GM23248 (cell line): ENCODE data around the gene LARP7. TPM values are rescaled to one million over a fixed set of nuclear protein-coding genes. Genes with fewer than 3 reads are reported as not detected.
A peak's percentile ranks its signal among the peaks of the same experiment; 100 is the strongest.

Experiments used
- DNase-seq: peaks from one replicate; pipeline ENCODE4 v3.0.0-alpha.2; 2015
- H2AFZ ChIP-seq: fragments of 200-600 bp; sonication (generic); 2 replicates; pipeline ENCODE4 v1.6.1; 2016; ENCODE audit warnings: antibody characterized with exemption
- H3F3A ChIP-seq: fragments of 200-600 bp; sonication (generic); 2 replicates; pipeline ENCODE4 v1.6.1; 2016; ENCODE audit warnings: mild to moderate bottlenecking, antibody characterized with exemption, mixed run types; ENCODE audit not compliant: insufficient read depth
- H3K27ac ChIP-seq: fragments of 200-600 bp; sonication (generic); 2 replicates; pipeline ENCODE4 v1.5.1; 2016; ENCODE audit warnings: mild to moderate bottlenecking
- H3K27me3 ChIP-seq: fragments of 200-600 bp; sonication (generic); replicated peaks from 2 replicates; pipeline ENCODE4 v1.6.1; 2016; ENCODE audit warnings: mild to moderate bottlenecking; ENCODE audit not compliant: insufficient read depth
- H3K36me3 ChIP-seq: fragments of 200-600 bp; sonication (generic); 2 replicates; pipeline ENCODE4 v1.6.1; 2016; ENCODE audit warnings: low read depth, mild to moderate bottlenecking
- H3K4me1 ChIP-seq: fragments of 200-600 bp; sonication (generic); 2 replicates; pipeline ENCODE4 v1.6.1; 2016; ENCODE audit warnings: mild to moderate bottlenecking; ENCODE audit not compliant: insufficient read depth
- H3K4me2 ChIP-seq: fragments of 200-600 bp; sonication (generic); one replicate; pipeline ENCODE4 v1.6.1; 2016; ENCODE audit warnings: mild to moderate bottlenecking; ENCODE audit not compliant: unreplicated experiment
- H3K4me3 ChIP-seq: fragments of 200-600 bp; sonication (generic); 2 replicates; pipeline ENCODE4 v1.5.1; 2016; ENCODE audit warnings: mild to moderate bottlenecking
- H3K79me2 ChIP-seq: fragments of 200-600 bp; sonication (generic); 2 replicates; pipeline ENCODE4 v1.6.1; 2016; ENCODE audit warnings: mild to moderate bottlenecking; ENCODE audit not compliant: insufficient read depth
- H3K9ac ChIP-seq: fragments of 200-600 bp; sonication (generic); 2 replicates; pipeline ENCODE4 v1.6.1; 2016; ENCODE audit warnings: mild to moderate bottlenecking
- H3K9me2 ChIP-seq: fragments of 200-600 bp; sonication (generic); 2 replicates; pipeline ENCODE4 v1.6.1; 2016; ENCODE audit warnings: mixed run types, mild to moderate bottlenecking, moderate library complexity; ENCODE audit not compliant: insufficient read depth
- H3K9me3 ChIP-seq: fragments of 200-600 bp; sonication (generic); one replicate; pipeline ENCODE4 v1.6.1; 2017; ENCODE audit warnings: low read depth
- H4K20me1 ChIP-seq: fragments of 200-600 bp; sonication (generic); 2 replicates; pipeline ENCODE4 v1.6.0; 2016; ENCODE audit not compliant: insufficient read depth
- EZH2 ChIP-seq: fragments of 200-600 bp; sonication (generic); IDR thresholded peaks from 2 replicates; pipeline ENCODE4 v1.6.1; 2018; ENCODE audit warnings: antibody characterized with exemption, mild to moderate bottlenecking; ENCODE audit not compliant: insufficient read depth, poor library complexity, severe bottlenecking
- EZH2phosphoT487 ChIP-seq: fragments of 200-600 bp; sonication (generic); IDR thresholded peaks from 2 replicates; pipeline ENCODE4 v1.6.1; 2018; ENCODE audit warnings: antibody characterized with exemption, moderate library complexity, mild to moderate bottlenecking, low read depth; ENCODE audit not compliant: insufficient read depth
- WGBS, 2 experiments: methylation state at CpG; one replicate each; pipeline ENCODE4 v1.1.6; 2015 to 2017; ENCODE audit warnings: low lambda C conversion rate in 2 of 2, low coverage in 1 of 2; ENCODE audit errors: missing lambda C conversion rate in 2 of 2; 5-methylcytosine and 5-hydroxymethylcytosine counted together
- in situ Hi-C: fragments of 300-500 bp; cut with MboI; formaldehyde crosslinking; loops from 2 replicates; pipeline ENCODE4 v1.15.0; 2020
- polyA plus RNA-seq: library from polyadenylated mRNA; unstranded; fragments of >200 nt; fragmentation: Nextera tagmentation; extraction: Ambion mirVana; gene quantifications from 2 replicates; pipeline ENCODE4 v1.2.1, GENCODE V29; 2016
- total RNA-seq: library from RNA; depleted of rRNA; stranded (reverse); fragments of >200 nt; shearing (Covaris generic); gene quantifications from 2 replicates; pipeline ENCODE4 v1.2.3, GENCODE V29; 2014

LARP7 gene
- total and polyA plus RNA-seq, 2 experiments from 2014 or later: 22.8 to 42.2 TPM

DNA sequence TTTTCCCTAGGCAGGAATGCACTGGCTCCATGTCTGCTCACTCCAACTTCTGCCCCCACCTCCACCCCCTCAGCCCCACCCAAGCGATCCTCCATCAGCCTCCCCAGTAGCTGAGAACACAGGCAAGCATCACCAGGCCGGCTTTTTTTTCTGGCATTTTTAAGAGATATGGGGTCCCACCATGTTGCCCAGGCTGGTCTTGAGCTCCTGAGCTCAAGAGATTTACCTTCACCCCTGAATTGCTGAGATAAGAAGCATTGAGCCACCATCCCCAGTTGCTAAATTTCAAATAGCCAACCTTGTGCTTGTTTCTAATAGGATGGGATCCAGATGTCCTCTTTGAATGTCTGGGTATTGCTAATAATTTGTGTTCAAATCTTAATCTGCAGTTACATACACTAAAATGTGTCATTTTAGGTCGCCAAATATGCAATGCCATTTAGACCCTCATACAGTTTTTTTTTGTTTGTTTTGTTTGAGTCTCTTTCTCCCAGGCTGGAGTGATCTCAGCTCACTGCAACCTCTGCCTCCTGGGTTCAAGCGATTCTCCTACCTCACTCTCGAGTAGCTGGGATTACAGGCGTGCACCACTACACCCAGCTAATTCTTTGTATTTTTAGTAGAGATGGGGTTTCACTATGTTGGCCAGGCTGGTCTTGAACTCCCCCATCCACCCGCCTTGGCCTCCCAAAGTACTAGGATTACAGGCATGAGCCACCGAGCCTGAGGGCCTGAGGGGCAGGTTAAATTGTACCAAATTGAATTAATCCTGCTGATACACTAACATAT is 8.8 kb downstream of the LARP7 start:
- Histone ChIP-seq H3K4me1 (no peaks in the 10 kb centered on the region), H3K9me3 (no peaks in the 10 kb centered on the region), H3K4me2 (no peak overlapping the region), H3K27ac (no peak overlapping the region), H3K9me2 (no peaks in the 10 kb centered on the region), H3K79me2 (peaks cover 27% of the 10 kb centered on the region), H3K9ac (no peak overlapping the region), H3K27me3 (no peaks in the 10 kb centered on the region), H3F3A (no peaks in the 10 kb centered on the region), H2AFZ (no peak overlapping the region), H3K36me3 (peaks cover 48% of the 10 kb centered on the region), H4K20me1 (no peaks in the 10 kb centered on the region), H3K4me3 (no peak overlapping the region)
- 65 to 68% methylated on average over 7 to 8 of the region's 8 CpGs for WGBS, 2 experiments
- no peak for DNase-seq
- no peak for TF ChIP-seq EZH2
- in situ Hi-C loops: loop anchor here (10.0 kb wide), 1 partner anchor 289 kb away; no protein-coding TSS in a partner anchor

DNA sequence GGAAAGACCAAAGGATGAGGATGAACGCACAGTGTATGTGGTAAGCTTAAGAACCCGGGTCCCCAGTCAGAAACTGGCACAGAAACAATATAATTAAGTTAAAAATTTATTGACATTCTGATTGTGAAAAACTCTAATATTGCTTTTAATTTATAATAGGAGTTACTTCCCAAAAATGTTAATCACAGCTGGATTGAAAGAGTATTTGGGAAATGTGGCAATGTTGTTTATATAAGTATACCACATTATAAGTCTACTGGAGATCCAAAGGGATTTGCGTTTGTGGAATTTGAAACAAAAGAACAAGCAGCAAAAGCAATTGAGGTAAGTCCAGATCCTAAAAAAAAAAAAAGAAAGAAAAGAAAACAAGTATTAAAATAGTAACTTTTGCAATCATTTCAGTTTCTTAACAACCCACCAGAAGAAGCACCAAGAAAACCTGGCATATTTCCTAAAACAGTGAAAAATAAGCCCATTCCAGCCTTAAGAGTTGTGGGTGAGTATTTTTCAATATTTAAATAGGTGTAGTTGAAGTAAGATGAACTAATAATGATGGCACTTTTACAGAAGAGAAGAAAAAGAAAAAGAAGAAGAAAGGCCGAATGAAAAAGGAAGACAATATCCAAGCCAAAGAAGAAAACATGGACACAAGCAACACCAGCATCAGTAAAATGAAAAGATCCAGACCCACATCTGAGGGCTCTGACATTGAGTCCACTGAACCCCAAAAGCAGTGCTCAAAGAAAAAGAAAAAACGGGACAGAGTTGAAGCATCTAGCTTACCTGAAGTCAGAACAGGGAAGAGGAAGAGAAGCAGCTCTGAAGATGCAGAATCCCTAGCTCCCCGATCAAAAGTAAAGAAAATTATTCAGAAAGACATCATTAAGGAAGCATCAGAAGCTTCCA is 9.9 kb downstream of the LARP7 start:
- DNase-seq: no peak
- Histone ChIP-seq H3K27ac (no peak overlapping the region), H3K4me2 (no peak overlapping the region), H3F3A (no peaks in the 10 kb centered on the region), H4K20me1 (no peaks in the 10 kb centered on the region), H3K27me3 (no peaks in the 10 kb centered on the region), H2AFZ (no peak overlapping the region), H3K9me2 (no peaks in the 10 kb centered on the region), H3K9me3 (no peaks in the 10 kb centered on the region), H3K79me2 (peaks cover 16% of the 10 kb centered on the region; the same call in 1 of the 2 replicates), H3K9ac (no peak overlapping the region), H3K4me3 (no peak overlapping the region), H3K36me3 (peaks cover 56% of the 10 kb centered on the region), H3K4me1 (no peaks in the 10 kb centered on the region)
- TF ChIP-seq EZH2phosphoT487 (no peak), EZH2 (no peak)
- WGBS, 2 experiments: 74 to 80% methylated on average over 6 of the region's 6 CpGs
- in situ Hi-C loops: loop anchor here (10.0 kb wide), 1 partner anchor 288 kb away; no protein-coding TSS in a partner anchor

GRCh38 chr4:112647785-112648184 is 10.8 kb downstream of the LARP7 start:
- no peak for TF ChIP-seq EZH2phosphoT487
- TF ChIP-seq EZH2: no peak
- peak; percentile 5 for DNase-seq
- 56 to 58% methylated on average over 3 of the region's 3 CpGs for WGBS, 2 experiments
- H3K79me2 ChIP-seq: 0 out of 2 replicates have a peak, but pooled peaks cover 7% of the 10 kb centered on the region
- no peaks in the 10 kb centered on the region for H3K4me1 ChIP-seq
- no peaks in the 10 kb centered on the region for H3K9me2 ChIP-seq
- no peak overlapping the region for H3K4me3 ChIP-seq
- no peak overlapping the region for H3K4me2 ChIP-seq
- H3K36me3 ChIP-seq: peaks cover 61% of the 10 kb centered on the region
- no peaks in the 10 kb centered on the region for H4K20me1 ChIP-seq
- H3K27ac ChIP-seq: no peak overlapping the region
- no peak overlapping the region for H3K9ac ChIP-seq
- no peaks in the 10 kb centered on the region for H3K27me3 ChIP-seq
- H3F3A ChIP-seq: no peaks in the 10 kb centered on the region
- no peaks in the 10 kb centered on the region for H3K9me3 ChIP-seq
- in situ Hi-C loops: loop anchor here (10.0 kb wide), 1 partner anchor 287 kb away; no protein-coding TSS in a partner anchor
- H2AFZ ChIP-seq: no peak overlapping the region

DNA sequence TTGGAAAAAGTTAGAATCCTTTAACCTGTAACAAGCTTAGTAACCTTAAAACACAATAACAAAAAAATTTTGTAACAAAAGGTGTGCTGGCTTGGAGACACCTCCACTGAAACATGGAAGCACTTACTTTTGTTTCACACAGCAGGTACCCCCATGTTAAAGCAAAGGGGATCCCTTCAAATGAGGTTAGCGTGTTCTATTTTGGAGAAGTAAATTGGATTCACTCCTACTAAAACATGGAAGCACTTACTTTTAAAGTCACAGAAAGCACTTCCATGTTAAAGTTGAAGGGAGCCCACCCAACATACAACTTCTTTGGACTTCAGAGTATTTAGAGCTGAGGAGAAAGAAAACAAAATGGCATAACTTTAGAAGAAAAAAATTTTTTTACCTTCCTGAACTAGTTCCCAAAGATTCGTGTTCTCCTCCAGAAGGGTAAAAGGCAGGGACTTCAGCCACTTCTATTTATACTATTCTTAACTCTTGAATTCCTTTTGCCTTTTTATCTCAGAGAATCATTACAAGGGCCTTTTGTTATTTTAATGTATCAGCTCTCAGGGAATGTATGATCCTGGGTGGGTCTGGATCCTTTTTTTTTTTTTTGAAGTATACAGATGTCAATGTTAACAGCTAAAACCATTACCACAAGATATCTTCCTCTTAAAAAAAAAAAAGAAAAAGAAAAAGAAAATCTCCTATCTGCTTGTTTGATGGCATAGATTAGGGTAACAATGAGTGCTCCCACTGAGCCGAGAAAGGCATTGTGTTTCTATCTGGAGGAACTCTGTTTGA is 11.5 kb downstream of the LARP7 start:
- H3K4me2 ChIP-seq: no peak overlapping the region
- peaks cover 67% of the 10 kb centered on the region for H3K36me3 ChIP-seq
- H3K9ac ChIP-seq: no peak overlapping the region
- in situ Hi-C loops: loop anchor here (10.0 kb wide), 1 partner anchor 286 kb away; no protein-coding TSS in a partner anchor
- no peaks in the 10 kb centered on the region for H4K20me1 ChIP-seq
- no peak for DNase-seq
- no peak overlapping the region for H2AFZ ChIP-seq
- H3K4me3 ChIP-seq: no peak overlapping the region
- no peak overlapping the region for H3K27ac ChIP-seq
- TF ChIP-seq EZH2 (no peak), EZH2phosphoT487 (no peak)
- H3K9me3 ChIP-seq: no peaks in the 10 kb centered on the region
- no peaks in the 10 kb centered on the region for H3K27me3 ChIP-seq
- H3K79me2 ChIP-seq: 0 out of 2 replicates have a peak, but pooled peaks cover under 1% of the 10 kb centered on the region
- H3K9me2 ChIP-seq: no peaks in the 10 kb centered on the region
- WGBS, 2 experiments: 87% methylated on average over 3 of the region's 3 CpGs
- H3K4me1 ChIP-seq: no peaks in the 10 kb centered on the region
- H3F3A ChIP-seq: no peaks in the 10 kb centered on the region
